GM19193 (cell line): ENCODE results near the gene EPHB1.

Experiments
- POLR2A ChIP-seq: IDR thresholded peaks from 4 replicates; pipeline ENCODE4 v1.6.1; 2011; ENCODE audit not compliant: insufficient read depth, insufficient read length; ENCODE audit errors: extremely low read depth

EPHB1 gene

DNA sequence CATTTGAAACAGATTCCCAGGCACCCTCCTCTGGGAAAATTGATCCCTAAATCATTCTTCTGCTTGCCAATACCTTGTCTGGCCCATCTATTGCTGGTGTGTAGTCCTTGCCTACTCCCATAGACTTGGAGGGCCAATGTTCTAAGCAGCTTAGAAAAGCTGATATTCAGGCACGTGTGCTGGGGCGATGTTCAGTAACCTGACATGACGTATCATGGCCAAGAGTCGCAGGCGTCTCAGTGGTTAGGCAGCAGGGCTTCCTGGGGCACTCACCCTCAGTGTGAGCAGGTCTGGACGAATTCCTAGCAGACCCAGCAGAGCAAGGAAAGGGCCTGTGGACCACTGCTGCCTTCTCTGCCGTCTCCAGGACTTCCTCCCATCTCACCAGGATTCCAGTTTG lies 21.6 kb downstream of the EPHB1 start:
- no peak for TF ChIP-seq POLR2A

GRCh38 chr3:134817297-134817696 lies 22.2 kb downstream of the EPHB1 start:
- TF ChIP-seq POLR2A: no peak

DNA sequence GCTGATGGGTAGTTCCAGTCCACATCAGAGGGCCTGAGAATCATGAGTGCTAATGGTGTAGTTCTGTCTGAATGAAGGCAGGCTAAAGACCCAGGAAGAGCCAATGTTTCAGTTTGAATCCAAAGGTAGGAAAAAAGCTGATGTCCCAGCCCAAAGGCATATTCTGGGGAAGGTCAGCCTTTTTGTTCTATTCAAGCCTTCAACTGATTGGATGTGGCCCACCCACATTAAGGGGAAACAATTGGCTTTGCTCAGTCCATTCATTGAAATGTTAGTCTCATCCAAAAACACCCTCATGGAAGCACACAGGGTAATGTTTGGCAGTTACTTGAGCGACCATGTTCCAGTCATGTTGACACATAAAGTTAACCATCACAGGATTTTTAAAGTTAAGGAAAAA lies 25.9 kb downstream of the EPHB1 start:
- no peak for TF ChIP-seq POLR2A

DNA sequence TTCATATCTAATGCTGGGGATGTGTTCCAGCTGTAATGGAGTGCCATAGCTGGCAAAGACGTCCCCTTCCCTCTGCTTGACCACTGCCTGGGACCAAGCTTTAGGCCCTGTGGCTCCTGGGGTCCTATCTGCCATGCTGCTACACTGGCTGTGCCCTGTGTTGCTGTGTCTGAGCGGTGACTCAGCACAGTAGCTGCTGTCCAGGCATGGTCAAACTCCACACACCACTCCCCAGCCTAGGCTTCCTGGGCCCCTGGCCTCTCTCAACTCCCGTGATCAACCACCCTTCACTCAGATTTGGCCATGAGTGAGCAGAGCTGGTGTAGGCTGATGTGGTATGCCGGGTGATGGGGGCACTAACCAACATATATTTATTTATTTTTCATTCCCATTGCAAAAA lies 27.0 kb downstream of the EPHB1 start:
- no peak for TF ChIP-seq POLR2A

- no peak for TF ChIP-seq POLR2A
Measured at GRCh38 chr3:134823679-134824078, 28.6 kb downstream of the EPHB1 start.

GRCh38 chr3:134824791-134825190 lies 29.7 kb downstream of the EPHB1 start:
- no peak for TF ChIP-seq POLR2A

GRCh38 chr3:134827213-134827612 lies 32.2 kb downstream of the EPHB1 start:
- TF ChIP-seq POLR2A: no peak

DNA sequence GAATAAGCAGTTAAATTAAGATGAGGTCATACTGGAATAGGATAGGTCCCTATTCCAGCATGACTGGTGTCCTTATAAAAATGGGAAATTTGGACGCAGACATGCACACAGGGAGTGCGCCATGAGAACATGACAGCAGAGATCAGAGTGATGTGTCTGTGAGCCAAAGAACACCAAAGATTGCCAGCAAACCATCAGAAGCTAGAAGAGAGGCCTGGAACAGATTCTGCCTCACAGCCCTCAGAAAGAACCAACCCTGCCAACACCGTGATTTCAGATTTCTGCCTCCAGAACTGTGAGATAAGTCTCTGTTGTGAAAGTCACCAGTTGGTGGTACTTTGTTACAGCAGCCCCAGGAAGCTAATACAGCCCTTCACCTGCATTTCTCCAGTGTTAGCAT lies 34.7 kb downstream of the EPHB1 start:
- TF ChIP-seq POLR2A: no peak

GRCh38 chr3:134832585-134832984 lies 37.5 kb downstream of the EPHB1 start:
- no peak for TF ChIP-seq POLR2A

- no peak for TF ChIP-seq POLR2A
Measured at GRCh38 chr3:134833453-134834163, 38.5 kb downstream of the EPHB1 start.

- no peak for TF ChIP-seq POLR2A
Measured at GRCh38 chr3:134836921-134837320, 41.9 kb downstream of the EPHB1 start.

GRCh38 chr3:134838599-134838998 lies 43.5 kb downstream of the EPHB1 start:
- TF ChIP-seq POLR2A: no peak

GRCh38 chr3:134839422-134839821 lies 44.4 kb downstream of the EPHB1 start:
- no peak for TF ChIP-seq POLR2A

DNA sequence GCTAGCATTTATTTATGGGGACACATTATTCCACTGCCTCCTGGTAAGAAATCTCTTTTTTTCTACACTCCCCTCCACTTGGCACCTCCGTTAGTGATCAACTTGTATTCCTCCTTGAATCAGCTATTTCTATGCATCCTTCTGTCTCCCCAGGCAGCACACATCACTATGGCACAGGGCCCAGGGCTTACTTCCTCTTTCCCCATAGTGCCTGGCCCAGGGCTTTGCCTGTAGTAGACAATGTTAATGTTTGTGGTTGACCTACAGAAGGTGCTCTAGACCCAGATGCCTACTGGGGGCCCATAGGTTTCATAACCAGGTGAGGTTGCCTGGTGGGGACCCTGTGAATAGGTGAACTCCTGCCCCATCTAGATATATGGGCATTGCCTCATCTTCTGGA lies 44.9 kb downstream of the EPHB1 start:
- no peak for TF ChIP-seq POLR2A

GRCh38 chr3:134840459-134840858 lies 45.4 kb downstream of the EPHB1 start:
- TF ChIP-seq POLR2A: no peak

GRCh38 chr3:134846084-134846483 lies 51.0 kb downstream of the EPHB1 start:
- TF ChIP-seq POLR2A: no peak

DNA sequence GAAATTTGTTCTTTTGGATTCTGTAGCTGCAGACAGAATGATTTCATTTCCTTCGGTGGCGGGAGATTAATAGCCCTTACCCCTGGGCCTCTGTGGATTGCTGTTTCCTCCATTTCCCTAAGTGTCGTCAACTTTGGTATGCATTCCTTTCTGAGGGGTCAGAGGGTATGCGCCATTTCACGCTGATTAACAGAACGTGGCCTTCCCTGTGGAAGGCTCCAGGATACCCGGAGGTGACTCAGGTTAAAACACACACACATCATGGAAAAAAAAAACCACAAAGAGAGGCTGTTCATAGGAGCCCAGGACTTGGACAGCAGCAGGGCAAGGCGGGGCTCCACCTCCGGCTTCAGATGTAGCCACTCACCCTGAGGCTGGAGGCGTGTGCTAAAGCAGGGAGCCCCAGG lies 51.9 kb downstream of the EPHB1 start:
- TF ChIP-seq POLR2A: no peak
